ENCODE measurements around the gene PYROXD2. TPM values are rescaled to one million over a fixed set of nuclear protein-coding genes. Genes with fewer than 3 reads are reported as not detected.

PYROXD2 gene
- polyA plus RNA-seq (ENCODE audit: insufficient read length in 3 of 3) = 10 to 100 TPM; 26.2 to 41.3 (median 32.1) TPM
- long read RNA-seq, donor 1, partial matches to known transcripts = 0 of 2 reads
- long read RNA-seq, donor 1, other reads (novel, unspliced or antisense) = 0 of 2 reads
- long read RNA-seq, donor 2, partial matches to known transcripts = 6 of 8 reads
- long read RNA-seq, donor 2, other reads (novel, unspliced or antisense) = 0 of 8 reads
- long read RNA-seq, donor 3, partial matches to known transcripts = 0 of 2 reads
- long read RNA-seq, donor 3, other reads (novel, unspliced or antisense) = 0 of 2 reads
- long read RNA-seq, donor 4, partial matches to known transcripts = 10 of 14 reads
- long read RNA-seq, donor 4, other reads (novel, unspliced or antisense) = 0 of 14 reads
- long read RNA-seq, donor 5, partial matches to known transcripts = 0 of 1 reads
- long read RNA-seq, donor 5, other reads (novel, unspliced or antisense) = 0 of 1 reads
- long read RNA-seq, donor 6 = 0 reads
- long read RNA-seq, donor 7, transcript PYROXD2-201 (16 exons, 2,028 nt) = major isoform, 6 of 15 reads
- long read RNA-seq, donor 7, partial matches to known transcripts = 7 of 15 reads
- long read RNA-seq, donor 7, other reads (novel, unspliced or antisense) = 0 of 15 reads
- long read RNA-seq, donor 8, partial matches to known transcripts = 0 of 1 reads
- long read RNA-seq, donor 8, other reads (novel, unspliced or antisense) = 0 of 1 reads
- long read RNA-seq, donor 9, partial matches to known transcripts = 7 of 9 reads
- long read RNA-seq, donor 9, other reads (novel, unspliced or antisense) = 0 of 9 reads
- long read RNA-seq, donor 10, partial matches to known transcripts = 0 of 2 reads
- long read RNA-seq, donor 10, other reads (novel, unspliced or antisense) = 0 of 2 reads
- long read RNA-seq, donor 11, partial matches to known transcripts = 0 of 1 reads
- long read RNA-seq, donor 11, other reads (novel, unspliced or antisense) = 0 of 1 reads
- long read RNA-seq, donor 12, transcript PYROXD2-201 (16 exons, 2,028 nt) = major isoform, 5 of 5 reads
- long read RNA-seq, donor 12, partial matches to known transcripts = 0 of 5 reads
- long read RNA-seq, donor 12, other reads (novel, unspliced or antisense) = 0 of 5 reads
- long read RNA-seq, donor 13, partial matches to known transcripts = 6 of 6 reads
- long read RNA-seq, donor 13, other reads (novel, unspliced or antisense) = 0 of 6 reads
- long read RNA-seq, donor 14 = 0 reads
- long read RNA-seq, donor 15, partial matches to known transcripts = 6 of 10 reads
- long read RNA-seq, donor 15, other reads (novel, unspliced or antisense) = 0 of 10 reads
- long read RNA-seq, donor 16, partial matches to known transcripts = 0 of 2 reads
- long read RNA-seq, donor 16, other reads (novel, unspliced or antisense) = 0 of 2 reads

DNA sequence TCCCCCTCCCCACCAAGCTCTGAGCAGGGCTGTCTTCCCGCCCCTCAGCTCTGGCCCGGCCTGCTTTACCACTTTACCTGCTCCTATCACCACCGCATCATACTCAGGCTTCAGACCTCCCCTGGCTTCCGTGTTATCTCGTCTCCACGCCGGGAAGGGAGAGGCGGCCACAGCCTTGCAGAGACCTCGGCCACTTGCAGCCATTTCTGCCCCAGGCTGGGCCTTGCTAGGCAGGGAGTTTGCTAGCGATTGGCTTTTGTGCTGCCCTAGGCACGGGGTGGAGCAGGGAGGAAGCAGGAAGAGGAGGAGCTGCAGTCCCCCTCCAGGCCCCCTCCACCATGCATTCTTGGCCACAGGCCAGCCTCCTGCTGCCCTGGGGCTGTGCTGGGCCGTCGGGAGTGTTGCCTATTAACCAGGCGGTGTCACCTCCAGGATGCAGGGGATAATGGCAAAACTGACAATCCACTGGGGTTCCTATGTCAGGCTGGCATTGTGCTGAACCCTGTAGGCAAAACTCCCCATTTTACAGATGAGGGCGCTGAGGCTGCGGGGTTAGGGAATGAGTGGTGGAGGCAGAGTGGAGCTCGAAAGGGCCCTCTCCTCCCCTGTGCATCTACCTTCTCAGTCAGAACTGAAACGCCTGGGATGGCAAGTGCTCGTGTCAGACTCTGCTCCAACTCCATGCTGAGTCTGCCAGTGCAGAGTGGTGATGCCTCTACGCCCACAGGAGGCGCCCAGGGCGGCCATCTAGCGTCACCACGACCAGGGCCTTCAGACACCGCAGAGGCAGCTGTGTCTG, at the start of gene PYROXD2:
PYROXD2 (minus strand) TSS at position 251 of the 799 bp plus-strand sequence; CDS start at position 204, 47 bp downstream.
- DNase-seq = peak; percentile 91

DNA sequence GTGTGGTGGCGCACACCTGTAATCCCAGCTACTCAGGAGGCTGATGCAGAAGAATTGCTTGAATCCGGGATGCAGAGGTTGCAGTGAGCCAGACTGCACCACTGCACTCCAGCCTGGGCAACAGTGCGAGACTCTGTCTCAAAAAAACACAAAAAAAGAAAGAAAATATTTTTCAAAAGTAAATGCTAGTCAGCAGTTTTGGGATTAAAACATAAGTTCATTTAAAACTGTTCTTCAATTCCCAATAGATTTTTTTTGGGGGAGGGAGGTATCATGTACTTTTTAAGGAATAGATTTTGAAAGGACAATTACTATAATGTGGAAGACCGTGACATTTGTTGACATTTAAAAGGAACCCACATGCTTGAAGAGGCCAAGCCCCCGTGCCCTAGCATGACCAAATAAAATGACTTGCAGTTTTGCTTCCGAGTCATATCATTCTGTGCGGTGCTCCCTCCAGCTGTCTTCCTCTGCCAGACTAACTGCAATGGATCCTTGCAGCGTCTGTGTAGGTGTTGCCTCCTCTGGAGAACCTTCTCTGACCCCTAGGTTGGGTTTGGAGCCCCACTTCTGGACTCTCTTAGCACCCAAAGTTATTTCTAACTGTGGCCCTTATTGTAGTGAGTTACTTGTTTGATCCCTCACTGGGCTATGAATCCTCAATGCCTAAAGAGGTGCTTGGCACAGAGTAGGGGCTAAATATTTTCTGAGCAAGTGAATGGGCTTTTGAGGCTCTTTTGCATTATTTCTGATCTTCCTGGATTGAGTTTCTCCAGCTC, 49.2 kb upstream of the PYROXD2 start:
- DNase-seq = no peak

DNA sequence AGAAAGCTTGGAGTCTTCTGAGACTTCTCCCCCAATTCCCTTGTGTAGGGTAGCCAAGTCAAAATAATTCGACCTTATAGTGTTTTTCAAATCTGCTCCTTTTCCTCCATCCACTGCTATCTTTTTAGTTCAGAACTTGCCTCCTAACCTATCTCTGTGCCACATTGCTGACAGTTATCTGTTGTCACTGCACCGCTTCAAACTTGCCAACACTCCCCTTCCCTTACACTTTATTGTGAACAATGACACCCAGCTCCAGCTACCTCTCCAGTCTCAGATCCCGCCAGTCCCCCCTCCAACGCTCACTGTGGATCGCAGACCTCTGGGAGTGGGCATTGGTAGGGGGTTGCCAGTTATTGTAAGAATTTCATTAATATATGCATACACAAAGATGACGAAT, 48.0 kb upstream of the PYROXD2 start:
- DNase-seq = no peak

GRCh38 chr10:98461500-98461842, 46.5 kb upstream of the PYROXD2 start:
- DNase-seq = no peak

DNA sequence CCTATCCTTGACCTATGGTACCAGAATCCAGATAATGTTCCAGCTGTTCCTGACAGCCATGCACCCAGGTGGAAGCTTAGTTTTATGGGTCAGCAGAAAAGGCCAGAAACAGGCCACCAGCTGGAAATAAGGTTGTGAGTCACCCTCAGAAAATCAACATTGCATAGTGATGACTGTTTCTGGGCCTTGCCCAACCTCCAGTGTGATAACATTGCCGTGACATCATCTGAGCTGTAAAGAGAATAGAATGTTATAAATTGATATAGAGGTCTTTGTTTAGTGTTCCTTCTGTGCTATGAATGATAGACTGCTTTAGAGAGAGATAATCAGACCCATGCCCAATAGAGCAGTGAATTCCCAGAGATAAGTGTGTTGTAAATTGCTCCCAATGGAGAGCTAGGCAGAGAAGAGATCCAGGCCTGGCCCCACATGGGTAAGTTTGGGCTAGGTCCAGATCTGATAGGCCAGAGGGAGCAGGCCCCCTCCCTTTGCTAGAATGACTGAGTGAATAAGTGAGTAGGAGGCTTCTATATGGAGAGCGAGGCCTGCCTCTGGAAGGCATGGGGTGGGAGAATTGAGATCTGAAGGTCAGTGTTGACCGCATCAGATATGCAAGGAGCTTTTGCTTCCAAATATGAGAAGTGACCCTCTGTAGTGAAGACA, 46.0 kb upstream of the PYROXD2 start:
- DNase-seq = no peak

- no peak for DNase-seq
These were observed 44.1 kb upstream of the PYROXD2 start for GRCh38 chr10:98458809-98459784.

DNA sequence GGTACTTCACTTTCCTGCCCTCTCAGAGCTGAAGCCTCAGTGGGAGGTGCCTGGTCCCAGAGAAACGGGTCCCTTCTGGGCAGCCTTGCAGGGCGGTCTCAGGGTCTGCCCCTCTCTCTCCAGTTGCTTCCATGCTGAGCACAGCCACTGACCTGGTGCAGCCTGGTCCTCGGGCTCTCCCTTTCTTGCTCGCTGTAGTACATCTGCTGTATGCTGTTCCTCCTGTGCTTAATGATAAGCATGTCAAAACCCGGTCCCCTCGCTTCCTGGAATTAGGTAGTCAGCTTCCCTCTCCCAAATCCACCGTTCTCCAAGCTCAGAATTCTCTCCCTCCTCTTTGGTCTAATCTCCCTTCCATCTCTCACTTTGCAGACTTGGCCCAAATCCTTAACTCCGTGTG, 42.7 kb upstream of the PYROXD2 start:
- no peak for DNase-seq

DNA sequence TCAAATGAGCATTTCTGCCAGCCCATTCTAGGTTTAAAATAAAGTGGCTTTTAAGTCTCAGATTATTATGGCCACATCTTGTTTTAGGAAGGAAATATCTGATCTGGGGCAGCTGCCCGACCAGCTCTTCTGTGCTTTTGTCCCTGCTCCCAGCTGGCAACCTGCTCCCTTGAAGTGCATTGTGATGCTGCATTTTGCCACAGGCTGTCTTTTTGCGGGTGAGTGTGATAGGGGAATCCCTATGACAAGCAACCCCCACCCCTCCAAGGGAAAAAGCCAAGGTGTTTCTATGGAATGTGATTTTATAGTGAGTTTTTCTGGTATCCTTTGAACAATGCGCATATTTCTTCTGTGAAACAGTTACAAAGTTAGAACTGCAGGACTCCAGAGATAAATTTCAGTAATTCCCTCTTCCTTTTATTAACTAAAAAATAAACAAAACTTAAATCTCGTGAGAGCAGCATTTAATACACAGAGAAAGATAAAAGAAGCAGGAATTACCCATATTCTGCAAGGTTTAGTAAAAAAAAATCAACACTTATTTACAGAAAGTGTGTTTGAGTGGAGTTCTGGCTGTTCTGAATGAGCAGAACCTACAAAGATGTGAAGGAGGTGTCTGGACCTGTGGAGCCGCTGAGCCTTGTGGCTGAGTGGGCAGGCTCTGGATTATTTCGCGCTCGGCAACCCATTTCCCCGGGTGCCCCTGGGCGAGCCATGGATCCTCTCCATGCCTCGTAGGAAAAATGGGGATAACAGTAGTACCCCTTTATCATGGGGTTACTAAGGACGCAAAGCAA, 41.9 kb upstream of the PYROXD2 start:
- DNase-seq = no peak

DNA sequence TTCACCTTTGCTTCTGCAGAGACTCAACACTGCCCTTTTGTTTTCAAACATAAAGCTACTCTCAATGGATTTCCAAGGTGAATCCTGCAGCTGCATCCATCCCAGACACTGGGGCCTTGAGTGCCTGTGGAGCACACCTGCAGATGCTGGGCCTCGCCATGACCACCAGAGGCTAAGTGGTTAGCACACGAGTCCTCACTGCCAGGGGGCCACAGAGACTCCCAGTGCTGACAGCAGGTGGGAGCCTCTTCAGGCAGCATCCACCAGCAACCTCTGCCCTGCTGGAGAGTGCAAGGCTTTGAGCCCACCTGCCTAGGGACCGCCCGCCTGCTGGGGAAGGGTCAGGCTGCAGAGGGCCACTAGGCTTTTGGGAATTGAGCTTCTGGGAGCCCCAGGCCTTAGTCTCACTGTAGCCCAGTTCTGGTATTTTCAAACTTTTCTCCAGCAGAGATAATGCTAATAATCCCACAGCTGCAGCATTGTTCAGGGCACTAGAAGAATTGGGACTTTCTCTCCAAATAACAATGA, 41.1 kb upstream of the PYROXD2 start:
- DNase-seq = no peak

DNA sequence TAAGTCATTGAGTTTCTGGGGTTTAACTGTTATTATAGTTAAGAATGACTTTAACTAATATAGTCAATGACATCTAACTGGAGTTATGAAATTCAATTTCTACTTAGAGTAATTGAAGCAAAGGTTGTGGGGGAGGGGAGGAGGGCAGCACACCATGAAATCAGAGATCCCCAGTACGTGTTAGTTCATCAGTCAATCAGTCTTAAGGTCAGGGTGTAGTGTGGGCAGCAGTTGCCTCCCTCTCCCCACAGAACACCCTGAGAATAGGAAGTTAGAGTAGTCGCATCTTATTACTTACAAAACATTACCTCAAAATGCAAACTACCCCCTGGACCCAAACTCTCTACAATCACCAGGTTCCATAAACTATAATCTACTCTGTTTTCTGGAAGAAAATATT, 38.7 kb upstream of the PYROXD2 start:
- DNase-seq = no peak

DNA sequence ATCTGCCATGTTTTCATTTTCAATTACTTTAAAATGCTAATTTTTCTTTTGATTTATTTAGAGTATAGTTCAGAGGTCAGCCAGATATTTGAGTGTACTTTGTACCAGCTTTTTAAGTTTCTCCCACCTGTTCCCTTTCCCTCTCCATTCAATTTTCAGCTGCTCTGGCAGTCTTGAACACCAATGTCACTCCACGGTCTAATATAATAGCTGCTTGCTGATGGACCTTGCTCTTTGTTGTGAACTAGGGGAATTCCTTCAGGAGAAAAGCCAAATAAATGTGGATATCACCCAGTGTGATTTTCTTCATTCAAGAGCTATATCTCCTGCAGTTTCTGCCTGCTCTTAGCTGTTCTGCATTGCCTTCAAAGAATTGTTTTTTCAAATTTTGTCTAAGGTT, 35.6 kb upstream of the PYROXD2 start:
- DNase-seq = no peak

GRCh38 chr10:98449287-98449686, 34.3 kb upstream of the PYROXD2 start:
- no peak for DNase-seq

- DNase-seq = peak; percentile 64
These were observed 31.8 kb upstream of the PYROXD2 start, which contains the start of gene HPS1 for GRCh38 chr10:98446661-98447221. HPS1 (minus strand) TSS chr10:98446935; CDS start chr10:98443240, 3,695 bp downstream.

DNA sequence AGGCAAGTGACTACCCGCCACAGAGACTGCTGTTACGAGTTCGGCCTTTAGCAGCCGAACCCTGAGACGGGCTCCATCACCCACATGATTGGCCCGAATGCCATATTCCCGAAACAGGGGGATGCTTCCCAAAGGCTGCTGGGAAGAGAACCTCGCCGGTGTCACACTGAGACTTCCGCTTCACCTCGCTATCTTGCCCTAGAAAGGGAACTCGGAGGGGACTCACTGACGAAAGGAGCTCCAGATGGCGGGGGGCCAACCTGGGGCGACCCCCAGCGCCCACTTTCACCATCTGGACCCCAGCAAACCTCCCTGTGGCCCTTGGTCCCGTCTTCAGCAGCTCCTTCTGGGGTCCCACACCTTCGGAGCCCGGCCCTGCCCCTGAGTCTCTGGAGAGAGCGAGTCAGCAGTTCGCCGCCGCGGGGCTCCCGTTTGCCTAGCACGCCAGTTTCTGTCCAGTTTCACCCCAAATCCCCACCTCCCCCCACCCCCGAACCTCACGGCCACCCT, 31.2 kb upstream of the PYROXD2 start:
- DNase-seq = no peak

GRCh38 chr10:98445200-98445812, 30.3 kb upstream of the PYROXD2 start:
- DNase-seq = no peak
